Measurements from ENCODE around the gene LSM6. TPM values are rescaled to one million over a fixed set of nuclear protein-coding genes. Genes with fewer than 3 reads are reported as not detected.

The LSM6 gene
- 34.0 and 80.1 TPM in 2 replicates for total RNA-seq

DNA sequence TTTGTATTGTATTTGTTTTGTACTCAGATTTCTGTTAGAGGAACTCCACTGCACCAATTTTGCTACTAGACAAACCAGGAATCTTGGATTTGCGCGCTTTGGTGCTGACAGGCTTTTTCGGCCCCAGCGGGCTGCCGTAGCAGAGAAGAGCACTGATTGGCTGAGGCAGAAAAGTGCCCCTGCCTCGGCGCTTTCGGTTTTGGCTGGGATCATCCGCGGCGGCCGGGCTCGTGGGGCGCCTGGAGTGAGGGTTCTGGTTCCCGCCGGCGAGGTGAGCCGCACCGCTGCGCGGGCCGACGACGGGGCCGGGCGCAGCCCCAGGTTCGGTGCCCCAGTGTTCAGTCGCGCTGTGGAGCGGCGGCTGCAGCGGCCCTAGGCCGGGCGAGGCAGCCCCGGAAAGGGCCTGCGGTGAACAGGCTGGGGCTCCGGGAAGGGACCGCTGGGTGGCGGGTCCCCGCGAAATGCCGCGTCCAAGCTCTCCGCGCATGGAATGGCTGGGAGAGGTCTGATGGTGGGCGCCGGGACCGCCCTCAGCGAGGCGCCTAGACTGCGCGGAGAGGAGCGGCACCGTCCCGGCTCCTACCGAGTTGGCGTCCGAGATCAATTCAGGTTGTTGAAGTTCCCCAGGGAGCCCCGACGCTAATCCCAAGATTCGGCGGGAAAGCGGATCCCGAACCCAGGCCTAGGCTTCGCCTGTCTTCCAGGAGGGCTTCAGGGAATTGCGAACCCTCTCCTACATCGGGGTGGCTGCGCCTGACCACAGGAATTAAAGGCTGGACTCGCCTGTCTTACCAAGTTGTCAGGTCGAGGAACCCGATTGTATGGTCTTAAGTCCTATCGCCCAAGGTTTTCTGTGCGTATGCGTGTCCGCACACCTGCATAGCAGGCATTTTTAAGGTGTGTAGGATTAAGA, at the start of gene LSM6:
Gene LSM6 (plus strand): TSS at position 178 of the 913 bp plus-strand sequence. CDS start 7,204 bp downstream, outside the sequence.

DNA sequence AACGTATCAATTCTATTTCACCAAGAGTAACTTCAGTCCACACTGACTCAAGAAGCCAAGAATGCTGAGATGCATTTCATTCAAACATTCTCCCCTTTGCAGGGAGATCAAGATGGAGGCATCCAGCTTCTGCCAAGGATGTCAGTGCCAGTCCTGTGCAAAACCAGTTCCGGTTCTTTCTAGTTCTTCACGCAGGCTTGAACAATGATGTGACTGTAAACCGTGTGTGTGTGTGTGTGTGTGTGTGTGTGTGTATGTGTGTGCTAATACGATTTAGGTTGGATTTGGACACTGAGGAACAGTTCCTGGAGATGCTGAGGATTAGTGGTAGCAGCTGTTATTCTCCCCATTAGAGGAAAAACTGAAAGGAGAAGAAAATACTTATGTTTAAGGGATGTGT, 38.7 kb downstream of the LSM6 start, which contains the start of gene REELD1:
Gene REELD1 (plus strand): TSS at position 301 of the 400 bp plus-strand sequence. CDS start 2,415 bp downstream, outside the sequence.

Other genes starting within 250 kb of the LSM6 start
- gene ZNF827, start 236.9 kb upstream of the LSM6 start, total RNA-seq: 21.5 and 25.5 TPM in 2 replicates
- gene REELD1, start 38.8 kb downstream of the LSM6 start, total RNA-seq: not detected in 2 replicates